Measurements from ENCODE around the gene CCSER2.
A peak's percentile ranks its signal among the peaks of the same experiment; 100 is the strongest.
"Not testable (repeated sequence)": the region's sequence is repeated elsewhere in the genome, so short reads cannot be mapped to it uniquely, and the experiment has no call there.

CCSER2 gene

DNA sequence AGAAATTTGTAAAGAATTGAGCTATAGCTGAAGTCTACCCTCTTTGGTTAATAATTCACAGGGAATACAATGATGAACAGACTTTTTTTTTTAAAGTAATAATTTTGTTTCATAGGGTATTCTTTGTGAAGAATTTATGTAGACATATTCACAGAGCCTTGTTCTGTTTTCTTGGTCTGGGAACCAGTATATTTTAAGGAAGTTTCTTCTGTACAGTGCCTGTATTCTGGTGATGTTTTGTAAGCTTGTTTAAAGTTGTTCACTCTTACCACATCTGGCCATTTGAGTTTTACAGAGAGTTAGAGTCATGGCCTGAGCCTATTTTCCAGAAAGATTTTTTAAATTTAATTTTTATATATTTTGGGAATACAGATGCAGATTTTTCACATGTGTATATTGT is 70.3 kb downstream of the CCSER2 start:
- no peak for DNase-seq

DNA sequence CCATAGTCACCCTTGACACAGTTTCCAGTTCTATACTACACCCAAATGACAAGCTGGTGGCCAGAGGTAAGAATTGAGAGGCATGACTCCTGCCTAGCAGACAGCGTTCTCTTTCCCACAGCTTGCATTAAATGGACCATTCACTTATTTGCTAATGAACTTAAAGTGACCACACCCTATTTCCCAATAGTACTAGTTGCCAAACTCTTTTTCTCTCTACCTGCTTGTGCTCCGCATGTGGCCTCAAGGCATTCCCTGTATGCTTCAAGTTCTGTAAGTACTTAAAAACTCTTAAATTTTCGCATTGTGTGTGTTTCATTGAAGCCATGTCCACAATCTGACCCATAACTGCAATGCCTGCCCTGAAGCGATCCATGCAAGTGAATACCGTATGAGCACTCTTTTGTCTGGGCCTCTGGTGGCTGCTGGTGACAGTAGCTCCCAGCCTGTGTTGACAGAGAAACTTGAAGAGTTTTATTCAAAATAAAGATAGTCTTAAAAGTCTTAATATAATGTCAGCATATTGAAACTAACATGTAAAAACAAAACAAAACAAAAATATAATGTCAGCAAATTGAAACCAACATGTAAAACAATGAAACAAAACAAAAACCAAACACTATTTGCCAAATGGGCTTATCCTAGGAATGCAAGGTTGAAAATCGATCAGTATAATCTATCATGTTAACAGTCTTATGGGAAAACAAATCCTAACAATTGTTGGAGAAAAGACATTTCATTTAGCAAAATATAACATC is 73.6 kb downstream of the CCSER2 start:
- no peak for DNase-seq

DNA sequence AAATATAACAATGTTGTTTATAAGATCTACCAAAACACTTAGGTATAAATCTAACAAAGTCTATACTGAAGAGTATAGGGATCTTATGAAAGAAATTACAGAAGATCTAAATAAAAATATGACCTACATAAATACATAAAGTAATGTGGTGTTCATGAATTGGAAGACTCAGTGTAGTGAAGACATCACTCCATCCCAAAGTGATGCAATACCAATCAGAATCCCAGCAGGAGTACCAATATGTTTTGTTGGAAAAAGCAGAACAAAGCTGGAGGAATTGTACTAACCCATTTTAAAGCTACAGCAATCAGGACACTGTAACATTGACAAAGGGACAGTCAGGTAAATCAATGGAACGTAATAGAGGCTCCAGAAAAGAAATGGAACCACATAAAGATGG is 76.4 kb downstream of the CCSER2 start:
- DNase-seq, result no peak

DNA sequence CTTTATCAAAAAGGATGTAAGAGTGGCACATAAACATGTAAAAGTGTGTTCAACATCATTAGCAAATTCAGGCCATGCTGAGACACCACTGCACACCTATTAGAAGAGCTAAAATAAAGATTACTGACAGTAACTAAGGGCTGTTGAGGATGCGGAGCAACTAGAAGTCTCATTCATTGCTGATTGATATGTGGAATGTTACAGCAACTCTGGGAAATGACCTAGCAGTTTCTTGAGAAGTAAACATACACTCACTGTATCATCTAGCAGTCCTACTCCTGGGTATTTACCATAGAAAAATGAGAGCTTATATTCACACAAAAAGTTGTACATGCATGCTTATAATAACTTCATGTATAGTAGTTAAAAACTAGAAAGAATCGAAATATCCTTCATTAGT is 77.3 kb downstream of the CCSER2 start:
- no peak for DNase-seq

DNA sequence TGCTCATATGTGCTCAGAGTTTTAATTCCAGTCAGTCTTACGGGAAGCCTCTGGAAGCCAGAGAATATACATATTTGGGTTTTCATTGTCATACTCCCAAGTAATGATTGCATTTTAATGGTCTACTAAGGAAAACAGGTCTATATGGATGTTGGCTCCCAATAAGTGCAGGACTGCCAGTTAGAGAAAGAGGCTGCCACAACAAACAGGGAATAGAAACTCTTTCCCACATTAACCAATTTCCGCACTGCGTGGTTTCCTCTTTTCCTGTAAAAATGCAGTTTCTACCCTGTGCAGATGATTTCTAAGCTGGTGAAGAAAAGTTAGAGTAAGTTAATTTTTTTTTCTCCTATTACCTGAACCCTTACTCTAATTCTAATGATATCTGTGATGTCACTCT is 78.2 kb downstream of the CCSER2 start:
- DNase-seq, result no peak

DNA sequence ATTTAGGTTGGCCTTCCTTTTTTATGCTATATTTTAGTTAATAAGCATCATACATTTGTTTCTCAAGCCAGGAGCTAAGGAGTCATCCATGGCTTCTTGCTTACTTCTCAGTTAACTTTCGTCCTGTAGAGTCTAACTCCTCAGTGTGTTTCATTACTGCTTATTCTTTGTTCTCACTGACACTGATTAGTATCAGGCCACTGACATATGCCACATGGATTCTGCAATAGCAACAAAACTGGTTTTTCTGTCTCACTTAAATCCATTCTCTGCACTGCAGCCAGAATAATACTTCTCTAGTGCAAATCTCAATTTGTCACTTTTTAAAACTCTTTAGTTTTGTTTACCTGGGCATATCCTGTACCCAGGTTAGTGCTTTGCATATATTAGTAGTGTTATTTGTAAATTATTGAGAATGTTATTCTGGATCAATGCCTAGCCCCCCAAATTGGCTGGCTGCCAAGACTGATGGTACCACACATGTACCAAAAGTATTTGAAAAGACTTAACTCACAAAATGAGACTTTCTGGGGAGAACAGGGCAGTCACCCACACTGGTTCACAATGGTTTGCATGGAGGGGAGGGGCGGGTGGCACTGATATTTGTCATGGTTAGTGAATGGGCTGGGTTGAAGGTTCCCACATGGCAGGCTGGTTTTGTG is 79.1 kb downstream of the CCSER2 start:
- no peak for DNase-seq

DNA sequence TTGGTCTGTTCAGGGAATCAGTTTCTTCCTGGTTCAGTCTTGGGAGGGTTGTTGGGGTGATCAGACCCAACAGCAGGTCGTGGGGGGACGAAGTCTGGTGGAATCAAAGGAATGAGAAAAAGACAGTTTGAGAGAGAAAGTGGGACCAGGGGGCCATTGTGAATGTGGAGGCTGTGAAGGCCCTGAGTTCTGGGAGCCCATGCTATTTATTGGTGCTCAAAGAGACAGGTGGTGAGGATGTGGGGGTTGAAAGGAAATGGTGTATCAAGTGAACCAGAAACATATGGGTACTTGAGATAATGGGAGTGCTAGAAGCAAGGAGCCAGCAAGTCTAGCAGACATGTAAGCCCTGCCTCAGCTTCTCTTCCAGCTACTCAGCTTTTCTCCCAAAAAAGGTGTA is 84.1 kb downstream of the CCSER2 start:
- no peak for DNase-seq

DNA sequence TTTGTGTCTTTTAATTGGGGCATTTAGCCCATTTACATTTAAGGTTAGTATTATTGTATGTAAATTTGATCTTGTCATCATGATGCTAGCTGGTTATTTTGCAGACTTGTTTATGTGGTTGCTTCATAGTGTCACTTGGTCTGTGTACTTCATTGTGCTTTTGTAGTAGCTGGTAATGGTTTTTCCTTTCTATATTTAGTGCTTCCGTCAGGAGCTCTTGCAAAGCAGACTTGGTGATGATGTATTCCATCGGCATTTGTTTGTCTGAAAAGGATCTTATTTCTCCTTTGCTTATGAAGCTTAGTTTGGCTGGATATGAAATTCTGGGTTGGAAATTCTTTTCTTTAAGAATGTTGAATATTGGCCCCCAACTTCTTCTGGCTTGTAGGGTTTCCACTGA is 85.7 kb downstream of the CCSER2 start:
- DNase-seq, result not testable (repeated sequence)

DNA sequence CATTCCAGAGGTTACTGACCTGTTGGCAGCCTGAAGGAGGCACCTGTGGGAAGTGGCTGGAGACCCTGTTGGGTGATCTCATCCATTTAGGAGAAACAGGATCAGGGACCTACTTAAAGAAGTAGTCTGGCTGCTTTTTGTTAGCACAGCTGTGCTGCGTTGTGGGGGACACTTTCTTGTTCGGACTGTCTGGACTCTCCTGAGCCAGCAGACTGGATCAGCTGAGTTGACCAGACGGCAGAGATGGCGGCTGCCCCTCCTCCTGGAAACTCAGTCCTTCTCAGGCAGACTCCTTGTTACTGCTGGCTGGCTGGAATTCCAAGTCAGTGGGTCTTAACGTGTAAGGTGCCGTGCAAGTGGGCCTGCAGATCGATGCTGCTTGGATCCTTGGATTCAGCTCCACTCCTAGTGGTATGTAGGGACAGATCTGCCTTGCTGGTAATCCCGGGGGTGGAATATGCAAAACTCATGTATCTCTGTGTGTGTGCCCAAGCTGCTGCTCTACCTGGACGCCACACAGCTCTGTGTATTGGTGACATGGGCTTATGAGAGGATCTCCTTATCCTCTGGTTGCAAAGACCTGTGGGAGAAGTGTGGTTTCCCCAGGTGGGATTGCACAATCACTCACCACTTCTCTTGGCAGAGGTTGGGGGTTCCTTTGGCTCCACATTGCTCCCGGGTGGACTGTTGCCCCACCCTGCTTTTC is 87.3 kb downstream of the CCSER2 start:
- DNase-seq, result no peak

DNA sequence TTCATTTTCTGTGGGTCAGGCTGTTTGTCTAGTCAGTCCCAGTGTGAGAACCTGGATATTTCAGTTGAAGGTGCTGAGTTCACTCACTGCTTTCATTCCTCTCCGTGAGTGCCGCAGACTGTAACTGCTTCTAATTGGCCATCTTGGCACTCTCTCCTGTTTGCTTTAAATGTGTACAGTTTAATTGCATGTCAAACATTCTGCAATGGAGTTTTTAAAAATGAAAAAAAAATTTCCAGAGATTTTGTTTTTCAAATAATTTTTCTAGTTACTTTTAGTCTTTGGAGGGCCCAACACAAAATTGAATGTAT is 87.8 kb downstream of the CCSER2 start:
- DNase-seq, result no peak

DNA sequence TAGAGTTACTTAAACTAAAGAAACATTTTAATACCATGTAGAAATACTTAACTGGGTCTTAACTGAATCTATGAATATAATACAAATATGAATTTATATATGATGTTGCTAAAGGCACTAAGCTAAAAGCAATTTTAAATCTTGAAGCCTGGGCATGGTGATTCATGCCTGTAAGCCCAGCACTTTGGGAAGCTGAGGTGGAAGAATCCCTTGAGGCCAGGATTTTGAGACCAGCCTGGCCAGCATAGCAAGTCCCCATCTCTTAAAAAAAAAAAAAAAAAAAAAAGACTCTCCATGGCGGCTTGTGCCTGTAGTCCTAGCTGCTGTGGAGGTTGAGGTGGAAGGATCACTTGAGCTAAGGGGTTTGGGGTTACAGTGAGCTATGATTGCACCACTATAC is 95.3 kb downstream of the CCSER2 start:
- DNase-seq, result no peak

DNA sequence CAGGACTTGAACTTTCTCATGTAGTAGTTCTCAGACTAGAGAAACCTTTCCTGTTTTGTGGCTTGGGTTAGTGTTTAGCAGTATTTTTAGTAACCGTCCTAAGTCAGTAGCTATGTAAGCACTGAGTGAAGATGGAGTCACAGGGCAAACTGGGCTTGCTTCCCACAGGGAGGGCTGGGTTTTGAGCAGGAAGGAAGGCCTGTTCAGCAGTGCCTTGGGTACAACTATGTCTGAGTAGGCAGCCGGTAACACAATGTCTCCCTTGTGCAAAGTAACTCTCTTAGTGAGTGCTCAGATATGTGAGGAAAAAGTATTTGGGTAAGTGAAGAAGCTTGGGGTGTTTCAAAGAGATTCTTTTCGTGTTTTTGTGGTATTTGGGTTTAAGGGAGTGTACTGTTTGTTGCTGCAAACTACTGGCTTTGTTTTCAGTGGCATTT is 96.4 kb downstream of the CCSER2 start:
- peak; percentile 34 for DNase-seq

DNA sequence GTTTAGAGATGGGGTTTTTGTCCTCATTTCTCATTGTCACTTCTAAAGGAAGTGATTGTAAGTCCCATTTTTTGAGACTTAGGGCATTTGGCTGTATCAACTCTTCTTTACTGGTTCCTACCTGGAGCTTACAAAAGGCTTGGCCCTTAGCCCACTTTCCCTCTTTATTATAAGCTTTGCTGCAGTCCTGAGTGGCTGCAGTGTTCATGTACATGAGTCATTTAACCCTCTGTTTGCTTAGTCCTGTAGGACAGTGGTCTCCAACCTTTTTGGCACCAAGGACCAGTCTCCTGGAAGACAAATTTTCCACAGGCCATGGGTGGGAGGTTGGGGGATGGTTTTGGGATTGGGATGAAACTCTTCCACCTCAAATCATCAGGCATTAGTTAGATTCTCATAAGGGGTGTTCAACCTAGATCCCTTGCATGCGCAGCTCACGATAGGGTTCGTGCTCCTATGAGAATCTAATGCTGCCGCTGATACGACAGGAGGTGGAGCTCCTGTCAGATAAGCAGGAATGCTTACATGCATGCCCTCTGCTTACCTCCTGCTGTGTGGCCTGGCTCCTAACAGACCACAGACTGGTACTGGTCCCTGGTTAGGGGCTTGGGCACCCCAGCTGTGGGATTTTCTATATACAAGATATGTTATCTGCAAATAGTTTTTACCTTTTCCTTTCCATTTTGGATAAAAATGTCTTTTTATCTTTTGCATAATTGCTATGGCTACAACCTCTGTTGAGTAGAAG is 99.7 kb downstream of the CCSER2 start:
- no peak for DNase-seq

DNA sequence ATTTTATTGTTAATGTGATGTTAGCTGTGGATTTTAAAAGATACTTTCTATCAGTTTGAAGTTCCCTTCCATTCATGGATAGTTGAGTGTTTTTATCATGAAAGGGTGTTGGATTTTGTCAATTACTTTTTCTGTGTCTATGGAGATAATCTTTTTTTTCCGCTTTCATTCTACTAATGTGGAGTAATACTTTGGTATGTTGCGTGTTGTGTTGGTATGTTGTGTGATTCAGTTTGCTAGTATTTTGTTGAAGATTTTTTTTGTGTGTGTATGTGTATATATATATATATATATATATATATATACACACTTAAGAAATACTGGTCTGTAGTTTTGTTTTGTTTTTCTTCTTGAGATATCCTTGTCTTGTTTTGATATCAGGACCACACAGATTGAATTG is 100.3 kb downstream of the CCSER2 start:
- no peak for DNase-seq

DNA sequence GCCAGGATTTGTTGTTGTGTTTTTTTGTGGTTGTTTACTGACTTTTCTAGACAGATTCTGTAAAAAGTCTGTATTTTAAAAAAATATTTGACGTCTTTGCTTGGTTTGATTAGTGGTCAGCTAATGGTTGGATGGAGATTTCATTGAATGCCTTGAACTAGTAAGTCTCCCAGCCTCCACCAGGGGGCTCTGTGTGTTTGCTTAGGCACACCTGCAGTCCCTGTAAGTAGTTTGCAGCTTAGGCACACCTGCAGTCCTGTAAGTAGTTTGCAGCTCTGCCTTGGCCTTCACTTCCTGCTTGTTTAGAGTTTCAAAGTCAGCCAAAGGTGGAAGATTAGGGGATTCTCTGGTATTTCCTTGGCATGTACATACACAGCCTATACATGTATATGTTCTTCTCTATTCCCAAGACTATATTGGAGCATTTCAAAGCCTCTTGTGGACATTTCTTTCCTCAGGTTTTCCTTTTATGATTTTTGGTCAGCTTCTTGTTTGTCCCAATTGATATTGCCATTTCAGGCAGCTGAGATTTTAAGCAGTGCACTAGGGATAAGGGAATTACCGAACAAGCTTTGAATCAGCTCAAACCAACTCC is 101.6 kb downstream of the CCSER2 start:
- DNase-seq, result peak; percentile 72

DNA sequence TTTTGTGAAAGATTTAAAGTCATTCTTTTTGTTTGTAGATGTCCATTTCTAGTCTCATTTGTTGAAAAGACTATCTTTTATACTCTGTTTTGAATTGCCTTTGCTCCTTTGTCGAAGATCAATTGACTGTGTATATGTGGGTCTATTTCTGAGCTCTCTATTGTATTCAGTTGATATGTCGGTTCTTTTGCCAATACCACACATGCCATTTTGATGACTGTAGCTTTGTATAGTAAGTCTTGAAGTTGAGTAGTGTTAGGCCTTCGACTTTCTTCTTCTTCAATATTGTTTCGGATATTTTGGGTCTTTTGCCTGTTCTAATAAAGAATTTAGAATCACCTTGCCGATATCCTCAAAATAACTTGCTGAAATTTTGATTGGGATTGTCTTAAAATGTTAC is 104.5 kb downstream of the CCSER2 start:
- no peak for DNase-seq

DNA sequence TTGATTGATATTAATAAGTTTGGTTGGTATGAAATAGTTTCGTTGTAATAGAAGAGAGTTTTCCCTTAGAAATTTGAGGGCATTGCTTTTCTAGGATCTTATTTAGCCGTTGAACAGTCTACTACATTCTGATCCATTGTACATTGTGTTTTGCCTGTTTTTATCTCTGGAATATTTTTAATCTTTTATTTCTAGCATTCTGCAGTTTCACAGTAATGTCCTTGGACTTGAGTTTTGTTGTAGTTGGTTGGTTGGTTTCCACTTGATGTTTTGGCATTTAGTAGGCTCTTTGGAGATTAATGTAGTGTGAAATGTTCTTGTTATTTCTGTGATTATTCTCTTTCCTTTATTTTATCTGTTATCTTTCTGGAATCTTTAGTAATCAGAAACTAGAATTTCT is 112.4 kb downstream of the CCSER2 start:
- no peak for DNase-seq

DNA sequence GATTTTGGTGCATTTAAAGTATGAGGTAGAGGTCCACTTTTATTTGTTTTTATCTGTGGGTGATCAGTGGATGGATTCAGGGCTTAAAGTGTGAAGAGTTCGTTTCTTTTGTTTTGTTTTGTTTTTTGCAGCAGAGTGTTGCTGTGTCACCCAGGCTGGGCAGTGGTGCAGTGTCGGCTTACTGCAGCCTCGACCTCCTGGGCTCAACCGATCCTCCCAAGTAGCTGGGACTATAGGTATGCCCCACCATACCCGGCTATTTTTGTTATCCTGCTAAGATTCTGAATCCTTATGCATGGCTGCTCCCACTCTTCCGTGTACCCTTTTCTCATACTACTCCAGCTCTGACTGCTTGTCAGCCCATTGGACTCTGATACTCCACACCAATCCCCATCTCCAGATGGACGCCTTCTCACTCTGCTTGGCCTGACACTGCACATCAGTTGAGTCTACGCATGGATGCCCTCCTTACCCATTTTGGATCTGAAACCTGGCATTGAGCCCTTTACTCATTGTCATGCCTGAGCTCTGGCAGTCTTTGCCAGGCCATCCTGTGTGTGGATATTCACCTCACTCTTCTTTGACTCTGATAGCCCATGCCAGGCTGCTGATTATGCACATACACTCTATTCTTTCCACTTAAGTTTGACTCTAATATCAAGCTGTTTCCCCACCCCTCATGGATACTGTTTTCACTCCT is 119.5 kb downstream of the CCSER2 start:
- DNase-seq, result no peak

DNA sequence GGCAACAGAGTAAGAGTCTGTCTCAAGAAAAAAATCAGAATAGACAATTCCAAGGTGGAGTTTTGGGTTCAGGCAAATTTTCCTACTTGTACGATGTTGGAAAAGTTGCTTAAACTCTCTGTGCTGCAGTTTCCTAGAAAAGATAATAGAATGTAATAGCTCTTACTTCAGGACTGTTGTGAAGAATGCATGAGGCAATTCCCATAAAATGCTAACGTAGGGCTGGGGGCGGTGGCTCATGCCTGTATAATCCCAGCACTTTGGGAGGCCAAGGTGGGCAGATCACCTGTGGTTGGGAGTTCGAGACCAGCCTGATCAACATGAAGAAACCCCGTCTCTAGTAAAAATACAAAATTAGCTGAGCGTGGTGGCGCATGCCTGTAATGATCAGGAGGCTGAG is 121.0 kb downstream of the CCSER2 start:
- DNase-seq, result not testable (repeated sequence)

DNA sequence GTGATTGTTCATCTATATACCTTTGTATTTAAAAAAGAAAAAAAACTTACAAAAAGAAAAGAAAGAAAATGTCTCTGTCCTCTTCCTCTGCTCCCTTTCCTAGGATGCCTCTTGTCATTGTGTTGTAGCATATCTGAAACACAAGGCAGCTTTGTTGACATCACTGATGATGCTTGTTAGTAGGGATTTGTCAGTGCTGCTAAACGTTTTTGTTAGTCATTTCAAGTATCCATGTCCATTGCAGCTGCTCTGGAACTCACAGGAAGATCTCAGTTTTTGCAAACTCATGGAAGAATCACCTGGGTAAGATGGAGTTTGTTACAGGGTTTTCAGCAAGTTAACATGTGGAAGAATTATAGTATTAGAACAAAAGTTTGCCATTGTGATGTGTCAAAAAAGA is 123.6 kb downstream of the CCSER2 start:
- DNase-seq, result no peak

DNA sequence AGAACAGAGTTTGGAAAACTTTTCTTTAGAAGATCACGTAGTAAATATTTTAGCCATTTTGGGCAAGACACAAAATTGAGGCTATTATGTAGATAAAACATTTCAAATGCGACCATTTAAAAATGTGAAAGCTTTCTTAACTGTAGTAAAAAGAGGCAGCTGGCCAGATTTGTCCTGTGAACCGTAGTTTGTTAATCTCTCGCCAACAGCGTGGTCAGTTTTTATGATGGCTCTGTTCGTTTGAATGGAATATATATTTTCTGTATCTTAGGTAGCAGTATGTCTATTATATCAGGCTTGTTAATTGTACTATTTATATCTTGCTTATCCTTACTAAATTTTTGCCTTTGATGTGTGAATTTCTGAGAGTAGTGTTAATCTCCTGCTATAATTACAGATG is 124.9 kb downstream of the CCSER2 start:
- DNase-seq, result no peak

DNA sequence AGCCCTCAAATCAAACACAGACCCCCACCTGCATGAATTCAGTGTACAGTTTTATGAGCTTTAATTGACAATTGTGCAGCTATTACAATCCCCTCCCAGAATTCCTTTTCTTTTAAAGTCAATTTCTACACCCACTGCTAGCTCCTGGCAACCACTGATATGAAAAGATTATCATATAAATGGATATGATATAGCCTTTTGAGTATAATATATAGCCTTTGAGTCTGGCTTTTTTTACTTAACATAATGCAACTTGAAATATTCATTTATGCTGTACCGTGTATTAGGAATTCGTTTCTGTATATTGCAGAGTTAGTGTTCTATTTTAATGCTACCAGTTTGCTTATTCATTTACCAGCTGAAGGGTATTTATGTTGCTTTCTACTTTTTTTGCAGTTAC is 127.7 kb downstream of the CCSER2 start:
- DNase-seq, result no peak

DNA sequence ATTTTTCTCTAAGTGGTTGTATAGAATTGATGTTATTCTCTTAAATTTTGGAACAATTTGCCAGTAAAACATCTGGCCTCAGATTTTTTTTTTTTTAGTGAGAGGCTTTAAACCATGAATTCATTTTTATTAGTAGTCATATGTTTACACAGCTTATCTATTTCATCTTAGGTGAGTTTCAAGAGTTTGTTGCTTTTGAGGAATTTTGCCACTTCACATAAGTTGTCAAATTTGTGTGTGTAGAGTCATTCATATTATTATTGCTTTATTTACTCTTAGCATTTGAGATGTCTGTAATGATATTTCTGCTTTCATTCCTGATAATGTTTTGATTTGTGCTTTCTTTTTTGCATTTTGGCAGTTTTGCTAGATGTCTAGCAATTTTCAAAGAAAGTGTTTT is 132.1 kb downstream of the CCSER2 start:
- no peak for DNase-seq
